A549 (cell line): ENCODE results near the gene ARHGAP28.
"Not testable (repeated sequence)": the region's sequence is repeated elsewhere in the genome, so short reads cannot be mapped to it uniquely, and the experiment has no call there.

Source experiments
- BHLHE40 ChIP-seq: IDR thresholded peaks from 2 replicates; pipeline ENCODE4 v1.6.1; 2012; ENCODE audit warnings: low read depth, low read length, inconsistent platforms
- CTCF ChIP-seq: fragments of >200 bp; sonication (Bioruptor Twin); formaldehyde crosslinking; IDR thresholded peaks from 3 replicates; pipeline ENCODE4 v1.5.1; 2016
- MAZ ChIP-seq: fragments of 150-350 bp; IDR thresholded peaks from 2 replicates; pipeline ENCODE4 v1.6.1; 2014; ENCODE audit warnings: antibody characterized with exemption, low read depth, low read length, borderline replicate concordance
- POLR2A ChIP-seq: IDR thresholded peaks from 2 replicates; pipeline ENCODE4 v1.6.1; 2012; ENCODE audit warnings: mild to moderate bottlenecking, low read length
- RAD21 ChIP-seq, 2 experiments: fragments of >200 bp in 1 of 2; sonication (Bioruptor Twin) in 1 of 2; formaldehyde crosslinking in 1 of 2; IDR thresholded peaks in 1 of 2; conservative IDR thresholded peaks in 1 of 2; 2 replicates in 1 of 2; 3 replicates in 1 of 2; pipeline ENCODE4 v1.6.1; 2012 to 2018; ENCODE audit warnings: inconsistent platforms in 1 of 2
- TP53 ChIP-seq: fragments of 250-450 bp; sonication (Bioruptor Pico); IDR thresholded peaks from 2 replicates; pipeline ENCODE4 v1.5.0; 2021; ENCODE audit warnings: mild to moderate bottlenecking, moderate library complexity
- USF2 ChIP-seq: fragments of 450-650 bp; IDR thresholded peaks from 2 replicates; pipeline ENCODE4 v1.6.1; 2014; ENCODE audit warnings: antibody characterized with exemption

- TF ChIP-seq USF2; POLR2A; RAD21 (conservative IDR thresholded peaks at IDR 0.05 in 1 of 2, IDR thresholded peaks at IDR 0.05 in 1 of 2); MAZ; BHLHE40; CTCF; TP53: not testable (repeated sequence)
These were observed 70.8 kb downstream of the ARHGAP28 start for GRCh38 chr18:6800309-6800708.
